SK-N-SH treated with all-trans-retinoic acid at 6 μM for 48 hours (cell line): ENCODE data around the gene TTC23.
"Not testable (repeated sequence)": the region's sequence is repeated elsewhere in the genome, so short reads cannot be mapped to it uniquely, and the experiment has no call there.

ENCODE experiments used
- ATAC-seq: fragments of 200-7000 bp; cut with Tn5 transposase; 3 replicates; pipeline ENCODE4 v1.9.1; 2020; ENCODE audit warnings: mild to moderate bottlenecking, moderate library complexity
- ARNTL ChIP-seq: fragments of 450-650 bp; formaldehyde crosslinking; IDR thresholded peaks from 2 replicates; pipeline ENCODE4 v1.5.0; 2020; ENCODE audit warnings: low read depth, mild to moderate bottlenecking, moderate library complexity, borderline replicate concordance
- BACH2 ChIP-seq: fragments of 250-450 bp; sonication (Bioruptor Pico); IDR thresholded peaks from 2 replicates; pipeline ENCODE4 v1.9.0; 2021; ENCODE audit warnings: mild to moderate bottlenecking, borderline replicate concordance
- CSDC2 ChIP-seq: fragments of 250-450 bp; sonication (Bioruptor Pico); IDR thresholded peaks from 2 replicates; pipeline ENCODE4 v1.5.0; 2020; ENCODE audit warnings: mild to moderate bottlenecking, moderate library complexity
- GLIS3 ChIP-seq: fragments of 250-450 bp; sonication (Bioruptor Pico); IDR thresholded peaks from 2 replicates; pipeline ENCODE4 v1.5.0; 2020; ENCODE audit warnings: mild to moderate bottlenecking, moderate library complexity
- ISL1 ChIP-seq: fragments of 250-450 bp; sonication (Bioruptor Pico); IDR thresholded peaks from 2 replicates; pipeline ENCODE4 v2.1.2; 2022; ENCODE audit warnings: mild to moderate bottlenecking, moderate library complexity
- OSR1 ChIP-seq: fragments of 250-450 bp; sonication (Bioruptor Pico); IDR thresholded peaks from 2 replicates; pipeline ENCODE4 v1.8.0; 2022; ENCODE audit warnings: moderate library complexity, mild to moderate bottlenecking, inconsistent platforms
- PPARA ChIP-seq: fragments of 250-450 bp; sonication (Bioruptor Pico); IDR thresholded peaks from 2 replicates; pipeline ENCODE4 v1.5.0; 2020; ENCODE audit warnings: mild to moderate bottlenecking, borderline replicate concordance
- RARB ChIP-seq: fragments of 250-450 bp; sonication (Bioruptor Pico); IDR thresholded peaks from 2 replicates; pipeline ENCODE4 v1.8.0; 2021; ENCODE audit warnings: mild to moderate bottlenecking, moderate library complexity
- SNAI2 ChIP-seq: fragments of 250-450 bp; sonication (Bioruptor Pico); IDR thresholded peaks from 2 replicates; pipeline ENCODE4 v1.5.0; 2020; ENCODE audit warnings: mild to moderate bottlenecking, moderate library complexity
- TCF4 ChIP-seq: fragments of 250-450 bp; sonication (Bioruptor Pico); IDR thresholded peaks from 2 replicates; pipeline ENCODE4 v1.8.0; 2021; ENCODE audit warnings: mild to moderate bottlenecking, moderate library complexity, borderline replicate concordance
- TOX ChIP-seq: fragments of 250-450 bp; sonication (Bioruptor Pico); IDR thresholded peaks from 2 replicates; pipeline ENCODE4 v1.8.0; 2021; ENCODE audit warnings: mild to moderate bottlenecking, moderate library complexity, borderline replicate concordance
- ZC3H10 ChIP-seq: fragments of 250-450 bp; sonication (Bioruptor Pico); IDR thresholded peaks from 2 replicates; pipeline ENCODE4 v1.5.1; 2021; ENCODE audit warnings: mild to moderate bottlenecking, moderate library complexity
- ZFP3 ChIP-seq: fragments of 250-450 bp; sonication (Bioruptor Pico); IDR thresholded peaks from 2 replicates; pipeline ENCODE4 v1.5.0; 2020; ENCODE audit warnings: mild to moderate bottlenecking, moderate library complexity
- ZFP30 ChIP-seq: fragments of 450-650 bp; formaldehyde crosslinking; IDR thresholded peaks from 2 replicates; pipeline ENCODE4 v1.5.0; 2022; ENCODE audit warnings: mild to moderate bottlenecking, moderate library complexity
- ZNF565 ChIP-seq: fragments of 450-650 bp; formaldehyde crosslinking; conservative IDR thresholded peaks from 2 replicates; pipeline ENCODE4 v1.5.0; 2020; ENCODE audit warnings: low read depth, mild to moderate bottlenecking, moderate library complexity
- ZNF8 ChIP-seq: fragments of 450-650 bp; formaldehyde crosslinking; IDR thresholded peaks from 2 replicates; pipeline ENCODE4 v1.5.0; 2020; ENCODE audit warnings: mild to moderate bottlenecking, moderate library complexity
- TF ChIP-seq, protein P1 (sequence below): fragments of 250-450 bp; sonication (Bioruptor Pico); IDR thresholded peaks from 2 replicates; pipeline ENCODE4 v1.5.1; 2021; ENCODE audit warnings: mild to moderate bottlenecking, moderate library complexity
- TF ChIP-seq, protein P2 (sequence below): fragments of 250-450 bp; sonication (Bioruptor Pico); IDR thresholded peaks from 2 replicates; pipeline ENCODE4 v1.5.1; 2020; ENCODE audit warnings: low read depth, mild to moderate bottlenecking, moderate library complexity
- TF ChIP-seq, protein P3 (sequence below): fragments of 250-450 bp; sonication (Bioruptor Pico); IDR thresholded peaks from 2 replicates; pipeline ENCODE4 v1.5.0; 2020; ENCODE audit warnings: mild to moderate bottlenecking, moderate library complexity
- TF ChIP-seq, protein P4 (sequence below): fragments of 250-450 bp; sonication (Bioruptor Pico); IDR thresholded peaks from 2 replicates; pipeline ENCODE4 v1.8.0; 2021; ENCODE audit warnings: low read depth, mild to moderate bottlenecking, moderate library complexity, borderline replicate concordance

The TTC23 gene

DNA sequence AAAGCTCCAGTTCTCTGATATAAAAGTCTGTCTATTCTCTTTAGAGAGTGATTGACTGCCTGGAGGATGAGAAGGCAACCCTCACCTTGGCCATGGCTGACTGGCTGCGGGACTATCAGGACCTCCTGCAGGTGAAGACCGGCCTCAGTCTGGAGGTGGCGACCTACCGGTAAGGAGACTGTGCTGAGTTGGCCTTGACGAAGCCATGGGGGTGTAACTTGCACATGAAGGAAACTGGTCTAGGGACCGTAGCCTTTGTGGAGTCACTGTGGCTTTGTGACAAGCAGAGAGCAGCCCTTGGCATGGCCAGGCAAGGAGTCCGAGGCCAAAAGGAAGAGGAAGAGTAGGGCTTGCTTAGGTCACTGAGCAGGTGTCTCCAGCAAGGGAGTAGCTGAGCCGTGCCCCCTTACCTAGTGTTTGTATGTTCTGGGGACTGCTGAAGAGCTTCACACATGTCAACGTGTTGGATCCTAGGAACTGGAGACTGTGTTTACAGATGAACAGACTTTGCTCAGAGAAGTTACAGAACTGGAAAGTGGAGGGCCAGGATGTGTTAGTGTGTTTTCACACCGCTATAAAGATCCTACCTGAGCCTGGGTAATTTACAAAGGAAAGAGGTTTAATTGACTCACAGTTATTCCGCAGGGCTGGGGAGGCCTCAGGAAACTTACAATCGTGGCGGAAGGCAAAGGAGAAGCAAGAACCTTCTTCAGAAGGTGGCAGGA lies 135.7 kb downstream of the TTC23 start:
- no peak for ATAC-seq
- TF ChIP-seq RARB (no peak), TCF4 (CRISPR knock-in tag) (no peak), OSR1 (CRISPR knock-in tag) (no peak), ZFP3 (no peak), TOX (no peak), ZNF8 (CRISPR knock-in tag) (no peak), CSDC2 (CRISPR knock-in tag) (no peak), SNAI2 (CRISPR knock-in tag) (no peak), GLIS3 (CRISPR knock-in tag) (no peak), ZC3H10 (CRISPR knock-in tag) (no peak), PPARA (CRISPR knock-in tag) (no peak)
- TF ChIP-seq, protein P1, sequence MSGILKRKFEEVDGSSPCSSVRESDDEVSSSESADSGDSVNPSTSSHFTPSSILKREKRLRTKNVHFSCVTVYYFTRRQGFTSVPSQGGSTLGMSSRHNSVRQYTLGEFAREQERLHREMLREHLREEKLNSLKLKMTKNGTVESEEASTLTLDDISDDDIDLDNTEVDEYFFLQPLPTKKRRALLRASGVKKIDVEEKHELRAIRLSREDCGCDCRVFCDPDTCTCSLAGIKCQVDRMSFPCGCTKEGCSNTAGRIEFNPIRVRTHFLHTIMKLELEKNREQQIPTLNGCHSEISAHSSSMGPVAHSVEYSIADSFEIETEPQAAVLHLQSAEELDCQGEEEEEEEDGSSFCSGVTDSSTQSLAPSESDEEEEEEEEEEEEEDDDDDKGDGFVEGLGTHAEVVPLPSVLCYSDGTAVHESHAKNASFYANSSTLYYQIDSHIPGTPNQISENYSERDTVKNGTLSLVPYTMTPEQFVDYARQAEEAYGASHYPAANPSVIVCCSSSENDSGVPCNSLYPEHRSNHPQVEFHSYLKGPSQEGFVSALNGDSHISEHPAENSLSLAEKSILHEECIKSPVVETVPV: no peak
- TF ChIP-seq, protein P2, sequence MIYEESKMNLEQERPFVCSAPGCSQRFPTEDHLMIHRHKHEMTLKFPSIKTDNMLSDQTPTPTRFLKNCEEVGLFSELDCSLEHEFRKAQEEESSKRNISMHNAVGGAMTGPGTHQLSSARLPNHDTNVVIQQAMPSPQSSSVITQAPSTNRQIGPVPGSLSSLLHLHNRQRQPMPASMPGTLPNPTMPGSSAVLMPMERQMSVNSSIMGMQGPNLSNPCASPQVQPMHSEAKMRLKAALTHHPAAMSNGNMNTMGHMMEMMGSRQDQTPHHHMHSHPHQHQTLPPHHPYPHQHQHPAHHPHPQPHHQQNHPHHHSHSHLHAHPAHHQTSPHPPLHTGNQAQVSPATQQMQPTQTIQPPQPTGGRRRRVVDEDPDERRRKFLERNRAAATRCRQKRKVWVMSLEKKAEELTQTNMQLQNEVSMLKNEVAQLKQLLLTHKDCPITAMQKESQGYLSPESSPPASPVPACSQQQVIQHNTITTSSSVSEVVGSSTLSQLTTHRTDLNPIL: no peak
- TF ChIP-seq, all 23 proteins: peak for 0

DNA sequence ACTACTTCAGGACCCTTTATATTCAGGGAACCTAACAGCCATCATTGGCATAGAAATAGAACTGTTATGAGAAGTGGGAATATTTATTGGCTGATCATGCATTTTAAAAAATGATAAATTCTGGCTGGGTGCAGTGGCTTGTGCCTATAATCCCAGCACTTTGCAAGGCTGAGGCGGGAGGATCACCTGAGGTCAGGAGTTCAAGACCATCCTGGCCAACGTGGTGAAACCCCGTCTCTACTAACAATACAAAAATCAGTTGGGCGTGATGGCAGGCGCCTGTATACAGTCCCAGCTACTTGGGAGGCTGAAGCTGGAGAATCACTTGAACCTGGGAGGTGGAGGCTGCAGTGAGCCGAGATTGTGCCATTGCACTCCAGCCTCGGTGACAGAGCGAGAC lies 137.7 kb downstream of the TTC23 start:
- not testable (repeated sequence) for ATAC-seq

DNA sequence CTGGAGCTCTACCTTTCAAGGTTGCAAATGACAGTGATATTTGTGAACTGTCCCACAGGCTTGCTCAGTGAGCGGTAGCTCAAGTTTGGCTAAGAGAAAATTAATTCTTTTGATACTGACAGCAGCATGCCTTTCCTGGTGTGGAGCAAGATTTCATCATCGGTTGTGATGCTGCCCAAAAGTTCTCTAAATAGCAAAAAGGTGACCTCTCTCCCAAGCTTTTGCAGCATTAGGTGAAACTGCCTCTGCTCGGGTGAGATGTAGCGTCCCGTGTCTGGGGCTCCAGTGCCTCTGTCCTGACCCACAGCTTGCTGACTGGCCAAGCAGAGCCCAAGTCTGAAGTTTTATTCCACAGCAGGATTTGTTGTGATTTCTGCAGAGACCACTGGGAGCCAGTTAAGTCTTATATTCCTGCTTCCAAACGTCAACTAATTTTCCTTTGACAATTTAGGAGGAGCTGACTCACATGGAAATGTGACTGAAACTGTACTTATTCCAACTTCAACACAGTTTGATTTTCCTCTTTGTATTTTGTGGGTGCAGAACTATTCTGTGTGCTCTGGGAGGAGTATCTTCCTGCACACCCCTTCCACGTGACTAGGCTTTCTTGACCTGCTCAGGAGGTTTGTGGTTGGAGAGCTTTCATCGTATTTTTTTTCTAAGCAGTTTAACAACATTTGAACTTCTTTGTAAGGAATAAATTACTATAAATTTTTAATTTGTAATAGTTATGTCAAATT lies 138.6 kb downstream of the TTC23 start:
- ATAC-seq: no peak
- TF ChIP-seq, protein P3, sequence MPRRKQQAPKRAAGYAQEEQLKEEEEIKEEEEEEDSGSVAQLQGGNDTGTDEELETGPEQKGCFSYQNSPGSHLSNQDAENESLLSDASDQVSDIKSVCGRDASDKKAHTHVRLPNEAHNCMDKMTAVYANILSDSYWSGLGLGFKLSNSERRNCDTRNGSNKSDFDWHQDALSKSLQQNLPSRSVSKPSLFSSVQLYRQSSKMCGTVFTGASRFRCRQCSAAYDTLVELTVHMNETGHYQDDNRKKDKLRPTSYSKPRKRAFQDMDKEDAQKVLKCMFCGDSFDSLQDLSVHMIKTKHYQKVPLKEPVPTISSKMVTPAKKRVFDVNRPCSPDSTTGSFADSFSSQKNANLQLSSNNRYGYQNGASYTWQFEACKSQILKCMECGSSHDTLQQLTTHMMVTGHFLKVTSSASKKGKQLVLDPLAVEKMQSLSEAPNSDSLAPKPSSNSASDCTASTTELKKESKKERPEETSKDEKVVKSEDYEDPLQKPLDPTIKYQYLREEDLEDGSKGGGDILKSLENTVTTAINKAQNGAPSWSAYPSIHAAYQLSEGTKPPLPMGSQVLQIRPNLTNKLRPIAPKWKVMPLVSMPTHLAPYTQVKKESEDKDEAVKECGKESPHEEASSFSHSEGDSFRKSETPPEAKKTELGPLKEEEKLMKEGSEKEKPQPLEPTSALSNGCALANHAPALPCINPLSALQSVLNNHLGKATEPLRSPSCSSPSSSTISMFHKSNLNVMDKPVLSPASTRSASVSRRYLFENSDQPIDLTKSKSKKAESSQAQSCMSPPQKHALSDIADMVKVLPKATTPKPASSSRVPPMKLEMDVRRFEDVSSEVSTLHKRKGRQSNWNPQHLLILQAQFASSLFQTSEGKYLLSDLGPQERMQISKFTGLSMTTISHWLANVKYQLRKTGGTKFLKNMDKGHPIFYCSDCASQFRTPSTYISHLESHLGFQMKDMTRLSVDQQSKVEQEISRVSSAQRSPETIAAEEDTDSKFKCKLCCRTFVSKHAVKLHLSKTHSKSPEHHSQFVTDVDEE: no peak
- TF ChIP-seq TOX: no peak
- TF ChIP-seq CSDC2 (CRISPR knock-in tag): no peak
- no peak for TF ChIP-seq ZFP30
- no peak for TF ChIP-seq PPARA (CRISPR knock-in tag)
- no peak for TF ChIP-seq ZNF565 (CRISPR knock-in tag)
- TF ChIP-seq, protein P4, sequence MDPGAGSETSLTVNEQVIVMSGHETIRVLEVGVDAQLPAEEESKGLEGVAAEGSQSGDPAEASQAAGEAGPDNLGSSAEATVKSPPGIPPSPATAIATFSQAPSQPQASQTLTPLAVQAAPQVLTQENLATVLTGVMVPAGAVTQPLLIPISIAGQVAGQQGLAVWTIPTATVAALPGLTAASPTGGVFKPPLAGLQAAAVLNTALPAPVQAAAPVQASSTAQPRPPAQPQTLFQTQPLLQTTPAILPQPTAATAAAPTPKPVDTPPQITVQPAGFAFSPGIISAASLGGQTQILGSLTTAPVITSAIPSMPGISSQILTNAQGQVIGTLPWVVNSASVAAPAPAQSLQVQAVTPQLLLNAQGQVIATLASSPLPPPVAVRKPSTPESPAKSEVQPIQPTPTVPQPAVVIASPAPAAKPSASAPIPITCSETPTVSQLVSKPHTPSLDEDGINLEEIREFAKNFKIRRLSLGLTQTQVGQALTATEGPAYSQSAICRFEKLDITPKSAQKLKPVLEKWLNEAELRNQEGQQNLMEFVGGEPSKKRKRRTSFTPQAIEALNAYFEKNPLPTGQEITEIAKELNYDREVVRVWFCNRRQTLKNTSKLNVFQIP (CRISPR knock-in tag): no peak
- TF ChIP-seq OSR1 (CRISPR knock-in tag): no peak
- TF ChIP-seq, protein P2: no peak
- TF ChIP-seq ISL1: no peak
- no peak for TF ChIP-seq ARNTL (CRISPR knock-in tag)
- TF ChIP-seq, protein P1: no peak
- no peak for TF ChIP-seq SNAI2 (CRISPR knock-in tag)
- no peak for TF ChIP-seq BACH2
- TF ChIP-seq TCF4 (CRISPR knock-in tag): no peak
- no peak for TF ChIP-seq ZNF8 (CRISPR knock-in tag)
- TF ChIP-seq RARB: no peak
- TF ChIP-seq ZFP3: no peak
- TF ChIP-seq, all 23 proteins: peak for 0
